RCC 7860 (cell line): ENCODE data around the gene CDH23.
A peak's percentile ranks its signal among the peaks of the same experiment; 100 is the strongest.
"Not testable (repeated sequence)": the region's sequence is repeated elsewhere in the genome, so short reads cannot be mapped to it uniquely, and the experiment has no call there.

ENCODE experiments used
- DNase-seq: peaks from one replicate; pipeline ENCODE4 v3.0.0-alpha.2; 2015; ENCODE audit warnings: low spot score
- FAIRE-seq: peaks from 2 replicates; lab custom pipeline; 2012; peaks lifted over from hg19 to GRCh38; lab: Jason Lieb, UNC

CDH23 gene

DNA sequence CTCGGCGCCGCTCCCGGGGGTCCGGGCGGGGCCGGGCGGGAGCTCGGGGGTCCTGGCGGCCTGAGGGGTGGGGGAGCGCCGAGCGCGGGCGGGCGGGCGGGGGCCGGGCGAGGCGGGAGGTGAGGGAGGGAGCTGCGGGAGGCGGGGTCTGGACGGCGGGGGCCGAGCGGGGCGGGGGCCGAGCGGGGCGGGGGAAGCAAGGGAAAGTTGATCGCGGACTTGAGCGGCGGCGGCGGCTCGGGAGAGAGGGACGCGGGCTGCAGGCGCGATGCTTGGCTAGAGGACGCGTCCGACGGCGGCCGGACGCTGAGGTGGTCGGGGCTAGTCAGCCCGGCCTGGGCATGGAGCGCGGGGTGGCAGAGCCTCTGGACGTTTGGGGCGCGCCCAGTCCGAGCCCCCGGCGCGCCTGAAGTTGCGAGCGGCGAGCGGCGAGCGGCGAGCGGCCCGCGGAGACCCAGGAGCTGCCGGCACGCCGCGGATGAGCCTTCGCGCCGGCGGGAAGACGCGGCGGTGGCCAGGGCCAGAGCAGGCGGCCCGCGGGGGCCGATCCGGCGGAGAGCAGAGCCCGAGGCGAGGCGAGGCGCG, at the start of gene CDH23:
CDH23 (plus strand) TSS at position 210 of the 585 bp plus-strand sequence. CDS start 42,912 bp downstream, outside the sequence.
- DNase-seq (no peak), FAIRE-seq (no peak)

DNA sequence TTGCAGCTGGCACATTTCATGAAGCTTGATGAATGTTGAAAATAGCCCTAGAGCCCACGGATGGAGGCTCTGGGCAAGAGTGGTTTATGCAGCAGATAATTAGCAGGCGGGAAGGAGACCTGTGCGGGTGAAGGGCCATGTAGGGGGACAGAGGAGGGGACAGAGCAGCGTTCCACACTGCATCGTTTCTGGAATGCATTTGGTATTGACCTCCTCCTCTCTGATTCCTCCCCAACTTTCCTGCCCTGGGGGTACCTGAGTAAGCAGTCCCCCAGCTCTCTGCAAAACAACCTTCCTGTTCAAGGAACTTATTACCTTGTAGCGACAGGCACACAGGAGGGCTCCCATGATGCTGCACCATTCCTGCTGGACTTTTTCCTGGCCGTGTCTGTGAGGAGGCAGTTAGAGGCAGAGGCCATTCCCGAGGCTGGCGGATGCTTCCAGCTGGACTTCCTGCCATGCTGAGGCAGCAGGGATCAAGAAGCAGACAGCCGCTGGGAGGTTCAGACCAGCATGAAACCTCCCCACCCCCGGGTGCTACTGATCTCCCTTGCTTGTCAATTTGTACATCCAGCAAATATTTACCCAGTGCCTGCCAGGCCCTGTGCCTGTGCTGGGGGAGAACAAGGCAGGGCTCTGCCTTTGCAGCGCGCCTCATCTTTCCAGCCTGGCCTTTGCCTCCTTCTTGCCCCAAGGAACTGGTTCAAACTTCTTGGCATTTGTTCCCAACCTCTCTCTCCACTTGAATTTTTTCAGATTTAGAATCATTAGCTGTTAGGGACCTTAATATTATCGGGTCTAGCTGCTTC, 48.9 kb upstream of the CDH23 start:
- FAIRE-seq, result no peak
- DNase-seq, result no peak

DNA sequence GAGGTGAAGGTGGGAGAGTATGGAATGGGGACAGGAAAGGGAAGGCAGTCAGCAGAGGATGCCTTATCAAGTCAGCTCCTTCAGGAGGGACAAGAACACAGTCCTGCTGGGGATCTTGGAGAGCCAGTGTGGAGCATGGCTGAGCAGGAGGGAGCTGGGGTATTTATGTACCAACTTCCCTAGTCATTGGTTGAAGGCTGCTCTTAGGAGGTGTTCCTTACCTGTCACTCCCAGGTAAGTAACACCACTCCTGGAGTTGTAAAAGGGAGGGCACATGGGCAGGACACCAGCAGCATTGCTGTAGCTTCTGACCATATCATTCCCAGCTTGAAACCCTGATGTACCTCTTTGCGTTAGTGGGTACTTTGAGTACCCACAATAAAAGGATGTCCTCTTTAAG, 47.9 kb upstream of the CDH23 start:
- DNase-seq (no peak), FAIRE-seq (no peak)

DNA sequence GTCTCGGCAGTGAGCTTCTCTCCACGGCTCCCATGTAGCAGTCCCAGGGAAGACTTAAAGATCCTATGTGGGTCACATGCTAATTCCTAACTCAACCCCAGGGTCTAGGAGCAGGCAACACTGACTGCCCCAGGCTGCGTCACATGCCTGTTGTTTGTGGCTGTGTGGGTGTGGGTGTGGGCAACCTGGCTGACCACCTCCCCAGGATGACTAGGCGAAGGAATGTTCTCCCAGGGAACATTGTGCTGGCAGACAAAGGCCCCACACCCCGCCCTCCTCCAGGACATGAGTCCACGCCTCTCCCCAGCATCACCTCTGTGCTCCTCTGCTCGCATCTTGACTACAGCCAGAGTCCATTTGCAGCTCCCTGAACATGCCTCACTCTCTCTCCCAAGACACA, 47.3 kb upstream of the CDH23 start:
- no peak for DNase-seq
- FAIRE-seq, result no peak

DNA sequence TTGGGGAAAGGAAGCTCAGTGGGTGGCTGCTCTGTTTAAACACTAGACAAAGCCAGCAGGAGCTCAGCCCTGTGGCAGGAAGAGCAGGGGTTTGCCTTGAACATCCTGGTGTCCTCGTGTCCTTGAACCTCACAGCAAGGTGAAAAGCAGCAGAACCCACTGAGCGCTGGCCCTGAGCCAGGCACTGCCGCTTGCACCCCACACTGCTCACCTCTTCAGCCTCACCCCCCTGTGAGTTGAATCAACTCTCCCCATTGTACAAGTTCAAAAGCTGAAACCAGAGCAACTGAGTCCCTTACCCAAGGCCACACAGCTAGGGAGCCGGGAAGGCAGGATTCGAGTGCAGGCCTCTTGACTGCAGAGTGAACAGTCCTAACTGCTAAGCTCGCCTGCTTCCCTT, 45.6 kb upstream of the CDH23 start:
- no peak for DNase-seq
- no peak for FAIRE-seq

DNA sequence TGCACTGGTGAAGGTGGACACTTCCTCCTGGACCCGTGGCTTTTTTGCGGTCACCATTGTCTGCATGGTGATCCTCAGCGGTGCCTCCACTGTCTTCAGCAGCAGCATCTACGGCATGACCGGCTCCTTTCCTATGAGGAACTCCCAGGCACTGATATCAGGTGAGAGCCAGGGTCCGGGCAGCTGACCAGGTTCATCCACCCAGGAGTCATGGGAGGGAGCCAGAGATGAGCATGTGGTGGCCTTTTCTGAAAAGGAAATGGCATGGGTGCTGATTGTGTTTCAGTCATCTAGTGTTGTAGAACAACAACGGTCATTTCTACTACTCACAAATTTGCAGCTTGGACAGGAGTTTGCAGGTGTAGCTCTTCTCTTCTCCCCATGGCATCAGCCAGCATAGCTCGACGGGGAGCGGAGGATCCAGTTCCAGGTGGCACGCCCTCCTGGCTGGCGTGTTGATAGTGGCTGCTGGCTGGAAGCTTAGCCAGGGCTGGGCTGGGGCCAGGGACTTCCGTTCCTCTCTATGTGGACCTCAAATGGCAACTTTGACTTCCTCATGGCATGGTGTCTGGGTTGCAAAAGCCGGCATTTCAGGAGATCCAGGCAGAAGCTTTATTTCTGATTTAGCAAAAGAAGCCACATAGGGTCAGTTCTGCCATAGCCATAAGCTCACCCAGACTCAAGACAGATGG, 44.9 kb upstream of the CDH23 start:
- DNase-seq (no peak), FAIRE-seq (no peak)

DNA sequence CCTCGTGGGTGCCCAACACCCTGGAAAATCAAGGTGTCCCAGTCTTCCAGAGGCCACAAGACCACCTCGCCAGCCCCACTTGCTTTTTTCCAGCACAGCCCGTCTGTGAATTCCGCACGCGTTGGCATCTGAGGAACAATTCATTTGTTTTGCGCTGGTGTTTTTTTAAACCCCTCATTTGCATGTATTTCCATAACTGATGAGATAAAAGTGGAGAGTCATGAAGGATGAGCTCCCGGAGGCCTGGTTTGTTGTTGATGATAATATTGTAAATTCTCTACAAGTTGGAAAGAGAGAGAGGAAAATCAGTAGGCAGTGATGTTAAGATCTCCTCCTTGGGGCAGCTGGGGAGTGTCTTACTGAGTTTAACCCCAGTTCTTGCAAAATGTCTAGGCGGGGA, 43.1 kb upstream of the CDH23 start:
- no peak for FAIRE-seq
- DNase-seq, result no peak

DNA sequence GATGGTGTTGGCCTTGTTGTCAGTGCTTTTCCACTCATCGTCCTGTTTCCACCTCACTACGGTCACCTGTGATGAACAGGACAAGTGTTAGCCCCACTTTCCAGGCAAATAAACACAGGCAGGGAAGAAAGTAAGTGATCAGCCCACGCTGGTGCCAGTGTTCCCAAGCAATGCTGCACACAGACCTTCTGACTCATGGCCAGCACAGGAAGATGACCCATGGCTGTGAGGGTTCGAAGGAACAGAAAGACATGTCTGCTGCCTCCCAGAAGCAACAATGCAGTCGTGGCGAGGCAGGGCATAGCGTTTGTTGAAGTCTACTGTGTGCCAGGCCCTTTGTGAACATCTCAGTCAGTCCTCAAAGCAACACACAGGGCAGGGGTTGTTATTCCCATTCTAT, 41.9 kb upstream of the CDH23 start:
- no peak for DNase-seq
- FAIRE-seq, result no peak

DNA sequence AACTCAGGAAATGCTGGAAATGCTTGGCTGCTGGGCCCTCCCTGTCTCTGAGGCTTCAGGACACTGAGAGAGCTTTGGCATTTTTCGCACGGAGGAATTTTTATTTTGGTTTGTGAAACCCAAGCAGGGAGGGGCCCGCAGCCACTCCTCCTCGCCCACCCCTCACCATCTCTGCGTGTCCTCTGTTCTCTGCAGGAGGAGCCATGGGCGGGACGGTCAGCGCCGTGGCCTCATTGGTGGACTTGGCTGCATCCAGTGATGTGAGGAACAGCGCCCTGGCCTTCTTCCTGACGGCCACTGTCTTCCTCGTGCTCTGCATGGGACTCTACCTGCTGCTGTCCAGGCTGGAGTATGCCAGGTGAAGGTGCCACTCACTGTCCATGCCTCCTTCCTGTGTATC, 40.8 kb upstream of the CDH23 start:
- FAIRE-seq (no peak), DNase-seq (no peak)

DNA sequence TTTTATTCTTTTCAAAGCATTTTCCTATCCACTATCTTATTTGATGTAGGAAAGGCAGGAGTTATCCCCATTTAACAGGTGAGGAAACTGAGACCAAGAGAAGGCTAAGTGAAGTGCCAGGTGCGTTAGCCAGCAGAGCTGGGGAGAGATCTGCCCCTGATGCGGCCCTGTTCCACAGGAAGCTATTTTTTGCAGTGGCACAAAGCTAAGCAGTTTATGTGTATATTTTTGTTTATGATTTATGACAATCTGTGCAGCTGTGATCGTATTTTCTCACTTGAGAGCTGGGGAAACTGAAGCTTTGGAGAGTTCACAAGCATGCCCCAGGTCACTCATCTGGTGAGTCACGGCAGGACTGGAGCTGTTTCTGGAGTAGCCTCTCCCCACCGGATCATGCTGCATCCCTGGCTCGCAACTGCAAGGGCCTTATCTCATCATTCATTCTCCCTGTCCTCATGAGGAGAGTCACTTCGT, 38.9 kb upstream of the CDH23 start:
- FAIRE-seq (no peak), DNase-seq (no peak)

DNA sequence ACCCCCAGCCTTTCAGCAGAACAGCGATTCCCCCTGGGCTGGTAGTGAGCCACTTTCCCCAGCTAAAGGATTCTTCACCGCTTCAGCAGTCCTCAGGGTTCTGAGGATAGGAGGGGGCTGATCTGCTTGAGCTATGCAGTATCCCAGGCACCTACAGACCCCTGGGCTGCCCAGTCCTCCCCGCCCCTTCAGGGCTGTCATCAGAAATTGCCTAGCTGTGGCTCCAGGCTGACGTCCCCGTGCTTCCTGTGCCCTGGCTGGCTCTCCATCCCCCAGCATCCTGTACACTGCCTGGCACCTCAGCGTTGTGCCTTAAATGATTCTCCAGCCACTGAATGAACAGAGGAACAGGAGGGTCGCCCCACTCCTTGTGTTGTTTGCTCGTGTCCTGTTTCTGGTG, 38.4 kb upstream of the CDH23 start:
- DNase-seq, result no peak
- no peak for FAIRE-seq

DNA sequence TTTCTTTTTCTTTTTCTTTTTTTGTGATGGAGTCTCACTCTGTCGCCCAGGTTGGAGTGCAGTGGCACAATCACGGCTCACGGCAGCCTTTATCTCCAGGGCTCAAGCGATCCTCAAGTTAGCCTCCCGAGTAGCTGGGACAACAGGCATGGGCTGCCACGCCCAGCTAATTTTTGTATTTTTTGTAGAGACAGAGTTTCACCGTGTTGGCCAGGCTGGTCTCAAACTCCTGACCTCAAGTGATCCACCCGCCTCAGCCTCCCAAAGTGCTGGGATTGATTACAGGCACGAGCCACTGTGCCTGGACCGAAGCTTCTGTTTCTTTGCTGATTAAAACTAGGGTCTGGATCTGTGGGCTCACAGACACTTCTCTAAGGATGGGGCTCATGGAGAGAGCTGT, 37.8 kb upstream of the CDH23 start:
- not testable (repeated sequence) for FAIRE-seq

DNA sequence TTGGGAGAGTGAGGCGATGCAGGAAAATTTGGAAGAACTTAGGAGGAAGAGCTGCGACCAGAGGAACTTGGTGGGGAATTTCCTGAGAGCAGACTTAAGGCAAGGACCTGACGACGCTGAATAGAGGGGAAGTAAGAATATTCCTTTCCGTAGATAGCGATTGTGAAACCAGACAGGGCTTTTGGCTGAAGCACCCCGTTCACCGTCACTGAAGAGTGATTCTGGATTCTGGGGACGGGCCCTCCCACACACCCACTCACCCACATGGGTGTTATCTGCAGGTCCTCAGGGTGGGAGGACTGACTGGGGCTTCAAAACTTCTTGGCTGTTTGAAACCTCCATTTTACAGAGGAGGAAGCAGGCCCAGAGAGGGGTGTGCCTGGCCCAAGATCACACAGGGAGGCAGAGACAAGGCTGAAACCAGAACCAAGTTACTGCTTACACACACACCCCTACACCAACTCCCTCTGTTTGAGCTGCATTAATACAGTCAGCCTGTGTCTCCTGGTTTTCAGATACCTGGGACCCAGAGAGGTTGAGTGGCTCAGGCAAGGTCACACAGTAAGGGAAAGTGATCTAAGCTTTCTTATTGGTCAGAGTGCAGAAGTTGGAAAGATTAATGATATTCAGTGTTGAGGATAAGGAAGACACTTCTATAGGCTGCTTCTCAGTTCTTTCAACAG, 37.2 kb upstream of the CDH23 start:
- DNase-seq (no peak), FAIRE-seq (no peak)

More for the DNA sequence above, 37.8 kb upstream of the CDH23 start:
- not testable (repeated sequence) for DNase-seq

DNA sequence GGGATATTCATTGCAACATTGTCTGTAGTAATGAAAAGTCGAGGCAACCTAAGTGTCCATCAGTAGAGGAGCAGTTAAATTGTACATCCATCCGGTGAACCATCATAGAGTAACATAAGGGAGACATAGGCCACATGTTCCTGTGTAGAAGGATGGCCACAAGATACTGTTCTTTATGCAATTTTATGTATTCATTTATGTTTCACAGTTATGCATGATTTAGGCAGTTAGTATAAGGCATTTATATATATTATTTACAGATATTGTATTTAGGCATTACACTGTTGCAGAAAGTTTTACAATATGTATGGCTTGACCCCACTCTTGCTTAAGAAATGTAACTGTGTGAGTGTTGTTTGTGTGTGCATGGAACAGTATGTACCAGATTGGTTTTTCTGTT, 36.0 kb upstream of the CDH23 start:
- FAIRE-seq (no peak), DNase-seq (no peak)

DNA sequence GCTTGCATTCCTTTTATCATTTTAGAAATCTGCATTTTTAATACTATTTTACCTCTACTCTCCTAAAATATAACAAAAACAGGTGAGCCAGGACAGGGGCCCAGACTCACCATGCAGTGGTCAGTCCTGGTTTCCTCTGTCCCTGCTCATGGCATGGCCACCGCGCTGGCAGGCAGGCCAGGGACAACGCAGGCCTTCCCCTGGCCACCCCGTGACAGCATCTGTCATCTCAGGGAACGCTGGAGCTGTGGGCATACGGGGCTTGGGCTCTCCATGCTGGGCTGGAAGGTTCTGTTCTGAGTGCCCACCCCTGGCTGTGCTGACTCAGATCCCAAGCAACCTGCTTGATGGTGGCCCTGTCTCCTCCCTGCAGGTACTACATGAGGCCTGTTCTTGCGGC, 35.1 kb upstream of the CDH23 start:
- DNase-seq (no peak), FAIRE-seq (no peak)

DNA sequence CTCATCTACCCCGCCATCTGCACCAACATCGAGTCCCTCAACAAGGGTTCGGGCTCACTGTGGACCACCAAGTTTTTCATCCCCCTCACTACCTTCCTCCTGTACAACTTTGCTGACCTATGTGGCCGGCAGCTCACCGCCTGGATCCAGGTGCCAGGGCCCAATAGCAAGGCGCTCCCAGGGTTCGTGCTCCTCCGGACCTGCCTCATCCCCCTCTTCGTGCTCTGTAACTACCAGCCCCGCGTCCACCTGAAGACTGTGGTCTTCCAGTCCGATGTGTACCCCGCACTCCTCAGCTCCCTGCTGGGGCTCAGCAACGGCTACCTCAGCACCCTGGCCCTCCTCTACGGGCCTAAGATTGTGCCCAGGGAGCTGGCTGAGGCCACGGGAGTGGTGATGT, 34.6 kb upstream of the CDH23 start:
- FAIRE-seq (no peak), DNase-seq (no peak)

DNA sequence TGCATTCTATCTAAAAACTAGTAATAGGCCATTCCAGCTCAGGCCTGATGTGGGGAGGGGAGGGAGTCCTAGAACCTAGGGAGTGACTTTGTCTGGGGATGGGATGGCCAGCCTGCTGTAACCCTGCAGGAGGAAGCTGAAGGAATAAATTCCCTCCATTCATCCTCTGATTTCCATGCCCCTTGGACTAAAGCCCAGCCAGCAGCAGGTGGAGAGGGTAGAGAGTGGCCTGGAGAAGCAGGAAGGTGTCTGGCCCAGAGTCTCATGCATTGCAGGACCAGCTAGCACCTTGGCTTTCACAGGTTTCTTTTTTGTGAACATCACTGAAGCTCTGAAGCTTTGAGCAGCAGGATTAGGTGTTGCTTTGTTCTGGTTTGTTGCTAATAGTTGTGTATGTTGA, 32.8 kb upstream of the CDH23 start:
- DNase-seq (no peak), FAIRE-seq (no peak)

DNA sequence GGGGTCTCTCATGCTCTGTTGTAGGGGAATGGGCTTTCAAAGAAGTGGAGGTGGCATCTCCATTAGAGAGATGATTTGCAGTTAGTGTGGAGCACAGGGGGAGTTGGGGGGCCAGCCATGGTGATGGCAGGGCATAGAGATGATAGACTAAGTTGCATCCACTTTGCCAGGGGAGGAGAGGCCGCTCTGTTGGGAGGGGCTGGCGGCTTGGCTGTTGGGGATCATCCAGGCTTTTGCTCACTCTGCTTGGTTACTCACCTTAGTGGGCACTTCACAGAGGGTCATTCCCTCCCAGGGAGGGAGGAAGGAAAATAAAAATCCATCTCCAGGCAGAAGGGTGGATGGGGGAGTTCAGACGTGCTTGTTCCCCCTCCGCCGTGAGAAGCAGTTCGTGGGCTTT, 31.4 kb upstream of the CDH23 start:
- DNase-seq (no peak), FAIRE-seq (no peak)

DNA sequence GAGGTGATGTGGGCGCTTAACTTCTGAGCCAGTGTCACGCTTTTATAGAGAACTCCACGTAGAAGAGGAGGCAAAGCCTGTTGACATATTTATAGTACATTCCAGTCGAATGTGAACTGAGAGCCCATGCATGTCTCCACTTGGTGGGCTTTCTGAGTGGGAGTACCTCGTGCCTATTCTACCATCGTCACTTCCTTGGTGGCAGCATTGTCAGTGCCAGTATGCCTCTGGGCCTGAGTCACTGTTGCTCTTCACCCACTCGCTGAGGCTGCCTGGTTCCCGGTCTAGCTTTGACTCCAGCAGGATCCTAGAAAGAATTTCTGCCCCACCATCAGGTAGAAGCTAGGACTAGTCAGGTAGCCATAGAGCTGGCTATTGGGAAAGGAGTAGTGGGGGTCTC, 30.0 kb upstream of the CDH23 start:
- DNase-seq (no peak), FAIRE-seq (no peak)

DNA sequence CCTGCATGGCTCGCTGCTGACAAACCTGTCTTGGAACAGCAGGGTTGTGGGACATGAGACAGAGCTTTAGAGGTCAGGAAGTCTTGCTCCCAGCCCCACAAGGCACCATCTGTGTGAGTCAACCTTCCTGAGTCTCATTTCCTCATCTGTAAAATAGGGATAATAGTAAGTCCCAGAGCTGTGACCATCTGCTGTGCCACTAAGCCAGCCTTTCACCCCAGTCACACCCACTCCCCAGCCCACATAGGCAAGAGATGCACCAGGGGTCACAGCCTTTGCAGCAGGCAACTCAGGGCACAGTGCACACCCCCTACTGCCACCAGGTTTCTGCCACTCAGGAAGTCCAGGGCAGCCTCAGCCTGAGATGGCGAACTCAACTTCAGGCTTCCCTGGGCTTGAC, 29.4 kb upstream of the CDH23 start:
- FAIRE-seq (no peak), DNase-seq (peak; percentile 34)

DNA sequence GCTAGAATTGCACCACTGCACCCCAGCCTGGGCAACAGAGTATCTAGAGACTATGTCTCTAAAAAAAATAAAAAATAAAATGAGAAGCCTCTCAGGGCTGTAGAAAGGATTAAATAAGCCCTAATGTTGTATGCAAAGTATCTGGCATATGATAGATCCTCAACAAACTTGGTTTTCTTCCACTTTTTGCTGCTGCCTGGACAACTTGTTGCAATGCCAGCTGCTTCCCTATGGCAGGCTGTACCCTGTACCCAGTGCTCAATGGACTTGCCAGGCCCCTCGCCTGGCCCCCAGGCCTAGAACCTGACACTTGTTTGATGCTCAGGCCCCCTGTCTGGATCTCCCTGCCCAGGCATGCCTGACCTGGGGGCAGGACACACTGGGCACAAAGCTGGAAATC, 28.5 kb upstream of the CDH23 start:
- DNase-seq (no peak), FAIRE-seq (no peak)
